ENCODE data around the gene STAT2.
"Not testable (repeated sequence)": the region's sequence is repeated elsewhere in the genome, so short reads cannot be mapped to it uniquely, and the experiment has no call there.

STAT2 gene

GRCh38 chr12:56346675-56347074 is 13.2 kb downstream of the STAT2 start:
- Histone ChIP-seq H3K36me3 (peaks cover 87 to 100% (median 94%) of the 10 kb centered on the region in 11 experiments), H3K4me3 (no peak overlapping the region), H3K9ac (no peak overlapping the region), H3K4me1 (no peaks in the 10 kb centered on the region), H3K4me2 (no peak overlapping the region), H3K27ac (no peak overlapping the region), H3K9me3 (replicated peaks in 1 of 11) (no peaks in the 10 kb centered on the region), H3K27me3 (no peaks in the 10 kb centered on the region), H4K20me1 (peaks cover 0 to 9% (median 0%) of the 10 kb centered on the region in 11 experiments; a peak in 3 of 22 replicates)
- TF ChIP-seq Cebpa-rat (IDR thresholded peaks at IDR 0.05), result no peak

GRCh38 chr12:56342290-56342689 is 17.6 kb downstream of the STAT2 start:
- H3K4me2 ChIP-seq; H3K9me3 ChIP-seq (replicated peaks in 1 of 11); H3K27me3 ChIP-seq; H3K27ac ChIP-seq; H3K4me3 ChIP-seq; H4K20me1 ChIP-seq; H3K9ac ChIP-seq: not testable (repeated sequence)
- Histone ChIP-seq H3K36me3 (peaks cover 48 to 69% (median 57%) of the 10 kb centered on the region in 11 experiments), H3K4me1 (peaks cover 5 to 30% (median 18%) of the 10 kb centered on the region in 10 experiments; a peak in 17 of 20 replicates)

- Histone ChIP-seq H4K20me1 (peaks cover 0 to 2% (median 0%) of the 10 kb centered on the region in 11 experiments; a peak in 1 of 22 replicates), H3K4me3 (no peak overlapping the region), H3K4me1 (peaks cover 7 to 37% (median 24%) of the 10 kb centered on the region in 10 experiments; a peak in 17 of 20 replicates), H3K36me3 (peaks cover 41 to 62% (median 50%) of the 10 kb centered on the region in 11 experiments), H3K9me3 (replicated peaks in 1 of 11) (no peaks in the 10 kb centered on the region), H3K27me3 (no peaks in the 10 kb centered on the region), H3K4me2 (no peak overlapping the region), H3K27ac (no peak overlapping the region), H3K9ac (no peak overlapping the region)
- no peak for TF ChIP-seq Cebpa-rat (IDR thresholded peaks at IDR 0.05)
Observed at GRCh38 chr12:56341616-56342015, 18.3 kb downstream of the STAT2 start.

GRCh38 chr12:56339158-56339422 is 20.8 kb downstream of the STAT2 start:
- Histone ChIP-seq H3K27me3 (no peaks in the 10 kb centered on the region), H3K9me3 (replicated peaks in 1 of 11) (no peaks in the 10 kb centered on the region), H3K4me2 (peak overlapping the region in 10 of 11 experiments; percentile 9 to 84 (median 60); a peak in 18 of 22 replicates), H3K4me1 (peaks cover 17 to 59% (median 41%) of the 10 kb centered on the region in 10 experiments), H3K9ac (peak overlapping the region in 4 of 11 experiments; percentile 30 to 54 (median 42); a peak in 8 of 22 replicates), H3K4me3 (no peak overlapping the region), H3K27ac (peak overlapping the region; percentile 4 to 75 (median 48); a peak in 17 of 22 replicates), H3K36me3 (peaks cover 20 to 37% (median 27%) of the 10 kb centered on the region in 11 experiments), H4K20me1 (no peaks in the 10 kb centered on the region)
- no peak for TF ChIP-seq Cebpa-rat (IDR thresholded peaks at IDR 0.05)

GRCh38 chr12:56338308-56339157 is 21.4 kb downstream of the STAT2 start, which contains the start of gene IL23A:
TSS of gene IL23A (plus strand) at chr12:56338884. CDS start at chr12:56339045, 161 bp downstream.
- Histone ChIP-seq H3K9ac (peak within 1 kb of the TSS in 5 of 11 experiments; percentile 30 to 54 (median 35); a peak in 8 of 22 replicates), H3K4me1 (peaks cover 18 to 59% (median 41%) of the 10 kb centered on the region in 10 experiments), H3K9me3 (replicated peaks in 1 of 11) (no peaks in the 10 kb centered on the region), H3K27me3 (no peaks in the 10 kb centered on the region), H3K27ac (peak within 1 kb of the TSS; percentile 4 to 75 (median 48); a peak in 17 of 22 replicates), H3K4me2 (peak within 1 kb of the TSS; percentile 9 to 95 (median 45); a peak in 19 of 22 replicates), H4K20me1 (no peaks in the 10 kb centered on the region), H3K36me3 (peaks cover 14 to 31% (median 22%) of the 10 kb centered on the region in 11 experiments), H3K4me3 (peak within 1 kb of the TSS in 1 of 10 experiments; percentile 19; a peak in 1 of 20 replicates)
- no peak for TF ChIP-seq Cebpa-rat (IDR thresholded peaks at IDR 0.05)

GRCh38 chr12:56337753-56338251 is 22.1 kb downstream of the STAT2 start:
- Histone ChIP-seq H3K27ac (peak overlapping the region in 6 of 11 experiments; percentile 11 to 67 (median 51); a peak in 12 of 22 replicates), H3K4me1 (peaks cover 25 to 65% (median 48%) of the 10 kb centered on the region in 10 experiments), H3K27me3 (no peaks in the 10 kb centered on the region), H3K4me2 (peak overlapping the region in 9 of 11 experiments; percentile 5 to 95 (median 61); a peak in 13 of 22 replicates), H3K9ac (peak overlapping the region in 2 of 11 experiments; percentile 9 to 13; a peak in 1 of 22 replicates), H3K4me3 (peak overlapping the region in 1 of 10 experiments; percentile 19; a peak in 1 of 20 replicates), H4K20me1 (no peaks in the 10 kb centered on the region), H3K9me3 (replicated peaks in 1 of 11) (no peaks in the 10 kb centered on the region), H3K36me3 (peaks cover 7 to 24% (median 14%) of the 10 kb centered on the region in 11 experiments; a peak in 21 of 22 replicates)
- 0 out of 22 replicates have a peak, but pooled peaks of 1 of the 11 experiments have one; percentile 16 for TF ChIP-seq Cebpa-rat (IDR thresholded peaks at IDR 0.05)

GRCh38 chr12:56336361-56337167 is 23.3 kb downstream of the STAT2 start:
- Histone ChIP-seq H3K4me2 (peak overlapping the region in 9 of 11 experiments; percentile 7 to 95 (median 61); a peak in 18 of 22 replicates), H3K36me3 (peaks cover 0 to 12% (median 5%) of the 10 kb centered on the region in 11 experiments; a peak in 12 of 22 replicates), H3K9me3 (replicated peaks in 1 of 11) (no peaks in the 10 kb centered on the region), H3K4me1 (peaks cover 31 to 73% (median 54%) of the 10 kb centered on the region in 10 experiments), H3K4me3 (no peak overlapping the region), H3K27me3 (no peaks in the 10 kb centered on the region), H3K27ac (peak overlapping the region in 8 of 11 experiments; percentile 34 to 67 (median 53); a peak in 15 of 22 replicates), H3K9ac (peak overlapping the region in 2 of 11 experiments; percentile 7 to 15; a peak in 2 of 22 replicates), H4K20me1 (no peaks in the 10 kb centered on the region)
- no peak for TF ChIP-seq Cebpa-rat (IDR thresholded peaks at IDR 0.05)

GRCh38 chr12:56335527-56335926 is 24.4 kb downstream of the STAT2 start:
- not testable (repeated sequence) for H3K9ac ChIP-seq; H3K4me3 ChIP-seq; H4K20me1 ChIP-seq; H3K27me3 ChIP-seq; H3K9me3 ChIP-seq (replicated peaks in 1 of 11); H3K36me3 ChIP-seq
- Histone ChIP-seq H3K4me2 (peak overlapping the region in 4 of 11 experiments; percentile 76 to 95 (median 86); a peak in 6 of 22 replicates), H3K4me1 (peaks cover 31 to 73% (median 54%) of the 10 kb centered on the region in 10 experiments), H3K27ac (peak overlapping the region in 3 of 11 experiments; percentile 8 to 67 (median 41); a peak in 2 of 22 replicates)
